ENCODE results near the gene PHACTR1. TPM values are rescaled to one million over a fixed set of nuclear protein-coding genes. Genes with fewer than 3 reads are reported as not detected.
"Not testable (repeated sequence)": the region's sequence is repeated elsewhere in the genome, so short reads cannot be mapped to it uniquely, and the experiment has no call there.

The PHACTR1 gene
- 0.52 TPM for polyA plus RNA-seq (2013, experiment 1 of 2; ENCODE audit: insufficient read length)
- polyA plus RNA-seq (2013, experiment 2 of 2; ENCODE audit: insufficient read length): 0.91 TPM

DNA sequence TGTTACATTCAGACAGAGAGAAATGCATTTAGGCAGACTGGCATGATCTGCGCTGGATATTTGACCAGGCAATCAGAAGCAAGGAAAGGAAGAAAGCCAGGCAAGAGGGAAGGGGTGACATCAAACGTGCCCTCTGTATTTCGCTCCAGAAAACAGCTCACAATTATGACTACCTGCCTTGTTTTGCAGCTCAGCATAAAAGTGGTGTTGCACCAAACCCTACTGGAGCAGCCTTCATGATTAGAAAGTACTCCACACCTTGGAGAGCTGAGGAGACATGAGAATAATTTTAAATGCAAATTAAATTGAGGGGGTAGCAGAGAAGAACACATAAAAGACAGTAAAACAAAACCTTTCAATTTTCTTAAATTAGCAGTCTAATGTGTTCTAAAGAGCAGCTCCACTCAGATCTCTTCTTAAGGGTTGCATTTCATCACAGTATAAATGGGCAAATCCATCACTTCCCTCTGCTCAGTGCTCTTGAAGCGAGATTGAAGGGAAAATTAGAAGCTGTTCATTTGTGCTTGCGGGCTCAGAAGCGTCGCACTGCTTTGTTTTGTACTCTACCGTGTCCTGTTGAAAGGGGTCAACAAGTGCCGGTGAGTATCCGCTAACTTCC lies at the start of gene PHACTR1:
Gene PHACTR1, plus strand, starts transcription at position 470 of the 619 bp plus-strand sequence.
- DNase-seq: no peak

DNA sequence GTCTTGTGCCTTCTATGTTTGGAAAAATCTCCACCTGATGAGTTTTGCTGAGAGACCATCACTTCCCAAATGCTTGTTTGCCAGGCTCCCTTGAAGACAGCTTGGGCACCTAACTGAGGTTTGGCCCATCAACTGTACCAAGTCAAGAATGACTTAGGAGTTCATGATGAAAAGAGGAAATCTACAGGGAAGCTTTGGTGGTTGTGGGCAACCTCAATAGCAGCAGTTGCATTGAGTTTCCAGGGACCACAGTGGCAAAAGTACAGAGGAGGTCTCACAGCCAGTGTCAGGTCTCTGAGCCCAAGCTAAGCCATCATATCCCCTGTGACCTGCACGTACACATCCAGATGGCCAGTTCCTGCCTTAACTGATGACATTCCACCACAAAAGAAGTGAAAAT lies 49.7 kb upstream of the PHACTR1 start:
- DNase-seq: no peak

GRCh38 chr6:12675931-12676330 lies 40.6 kb upstream of the PHACTR1 start:
- no peak for DNase-seq

DNA sequence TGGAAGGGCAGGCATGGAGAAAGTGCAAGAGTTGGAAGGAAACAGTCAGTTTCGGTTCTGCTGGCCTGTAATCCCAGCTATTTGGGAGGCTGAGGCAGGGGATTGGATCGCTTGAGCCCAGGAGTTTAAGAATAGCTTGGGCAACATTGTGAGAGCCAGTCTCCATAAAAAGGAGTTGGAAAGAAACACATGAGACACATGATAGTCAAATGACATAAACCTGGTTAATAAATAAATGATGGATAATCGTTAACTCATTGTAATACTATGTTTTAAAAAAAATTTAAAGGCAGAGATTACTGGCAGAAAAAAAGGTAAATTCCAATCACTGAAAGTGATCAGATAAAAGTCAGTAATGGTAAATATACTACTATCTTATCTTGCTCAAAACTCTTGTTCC lies 37.2 kb upstream of the PHACTR1 start:
- DNase-seq: no peak

DNA sequence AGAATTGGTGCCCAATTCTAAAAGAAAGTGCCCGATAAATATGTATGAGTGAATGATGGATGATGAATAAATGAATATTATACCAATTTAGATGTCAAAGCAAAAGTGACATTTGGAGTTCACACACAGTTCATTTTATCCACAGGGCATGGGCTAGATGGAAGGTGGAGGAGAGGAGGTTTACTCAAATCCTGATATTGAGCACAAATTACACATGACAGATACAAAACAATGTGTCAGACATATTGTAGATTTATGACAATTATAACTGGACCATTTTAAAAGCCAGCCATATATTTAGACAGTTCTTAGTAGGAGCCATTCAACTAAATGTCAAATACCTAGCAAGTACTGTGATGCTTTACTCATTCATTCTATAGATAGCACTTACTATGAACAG lies 23.4 kb upstream of the PHACTR1 start:
- DNase-seq: no peak

GRCh38 chr6:12698298-12698697 lies 18.3 kb upstream of the PHACTR1 start:
- no peak for DNase-seq

DNA sequence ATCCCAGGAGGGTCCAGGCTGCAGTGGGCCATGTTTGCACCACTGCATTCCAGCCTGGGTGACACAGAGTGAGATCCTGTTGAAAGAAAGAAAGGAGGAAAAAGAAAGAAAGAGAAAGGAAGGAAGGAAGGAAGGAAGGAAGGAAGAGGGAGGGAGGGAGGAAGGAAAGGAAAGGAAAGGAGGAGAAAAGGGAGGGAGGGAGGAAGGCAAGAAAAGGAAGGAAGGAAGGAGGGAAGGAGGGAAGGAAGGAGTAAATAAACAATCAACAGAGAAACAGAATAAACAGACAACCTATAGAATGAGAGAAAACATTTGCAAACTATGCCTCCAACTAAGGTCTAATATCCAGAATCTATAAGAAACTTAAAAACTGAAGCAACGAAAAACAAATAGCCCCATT lies 11.6 kb upstream of the PHACTR1 start:
- DNase-seq: no peak

DNA sequence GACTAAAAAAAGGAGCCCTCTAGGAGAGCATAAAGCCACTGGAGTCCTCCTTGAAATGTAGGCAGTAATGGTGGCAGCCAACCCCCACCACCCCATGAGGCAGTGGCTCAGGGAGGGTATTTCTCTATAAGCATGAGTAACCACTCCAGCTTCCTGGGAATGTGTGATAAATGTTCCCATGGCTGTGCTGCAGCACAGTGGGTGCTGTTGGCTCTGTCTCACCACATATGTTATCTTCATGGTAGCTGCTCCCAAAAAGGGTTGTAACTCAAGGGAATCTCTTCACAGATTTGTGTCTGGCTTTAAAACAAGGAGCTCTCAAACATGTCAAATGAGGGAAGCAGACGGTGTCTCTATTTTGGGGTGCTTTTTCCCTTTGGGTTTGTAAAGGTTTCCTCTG lies 7.5 kb upstream of the PHACTR1 start:
- DNase-seq: peak; percentile 90

- peak; percentile 82 for DNase-seq
Measured at GRCh38 chr6:12709556-12710232, 6.9 kb upstream of the PHACTR1 start.

GRCh38 chr6:12710921-12711320 lies 5.6 kb upstream of the PHACTR1 start:
- no peak for DNase-seq

- no peak for DNase-seq
Measured at GRCh38 chr6:12714022-12714421, 2.5 kb upstream of the PHACTR1 start.

- DNase-seq: no peak
Measured at GRCh38 chr6:12715437-12715836, 1.1 kb upstream of the PHACTR1 start.

DNA sequence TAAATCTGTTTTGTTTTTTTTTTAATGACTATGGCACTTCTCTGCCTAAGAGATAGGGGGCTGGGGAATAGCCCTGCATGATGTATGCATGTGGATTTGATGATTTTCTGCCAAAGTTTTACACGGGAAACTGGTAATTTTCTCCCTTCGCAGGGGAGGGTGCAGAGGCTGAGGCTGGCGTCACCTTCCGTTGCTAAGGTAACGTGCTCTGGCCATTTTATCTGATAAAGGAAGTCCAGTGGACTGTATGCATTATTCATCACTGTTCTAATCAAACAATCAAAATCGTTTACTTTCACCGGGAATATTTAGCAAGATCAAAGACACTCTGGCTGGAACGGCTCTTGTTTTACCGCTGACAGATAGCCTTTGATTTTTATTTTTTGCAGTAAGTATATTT lies 789 bp downstream of the PHACTR1 start:
- no peak for DNase-seq

DNA sequence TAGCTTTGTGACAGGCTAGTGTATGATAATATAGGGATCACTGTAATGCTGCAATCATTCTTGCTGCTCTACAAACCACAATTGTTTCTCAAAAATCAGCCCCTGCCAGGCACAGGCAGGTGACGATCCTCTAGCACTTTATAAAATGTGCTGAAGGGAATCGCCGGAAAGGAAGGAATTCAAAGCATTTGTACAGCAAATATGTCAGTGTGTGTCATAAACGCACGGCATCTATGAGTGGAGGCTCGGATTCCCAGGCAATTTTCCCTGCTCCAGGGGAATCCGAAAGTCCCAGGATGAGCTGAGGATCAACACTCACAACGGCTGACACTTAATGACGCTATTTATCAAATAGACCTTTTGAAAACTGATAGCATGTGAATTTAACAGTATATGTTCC lies 1.4 kb downstream of the PHACTR1 start:
- peak; percentile 76 for DNase-seq

DNA sequence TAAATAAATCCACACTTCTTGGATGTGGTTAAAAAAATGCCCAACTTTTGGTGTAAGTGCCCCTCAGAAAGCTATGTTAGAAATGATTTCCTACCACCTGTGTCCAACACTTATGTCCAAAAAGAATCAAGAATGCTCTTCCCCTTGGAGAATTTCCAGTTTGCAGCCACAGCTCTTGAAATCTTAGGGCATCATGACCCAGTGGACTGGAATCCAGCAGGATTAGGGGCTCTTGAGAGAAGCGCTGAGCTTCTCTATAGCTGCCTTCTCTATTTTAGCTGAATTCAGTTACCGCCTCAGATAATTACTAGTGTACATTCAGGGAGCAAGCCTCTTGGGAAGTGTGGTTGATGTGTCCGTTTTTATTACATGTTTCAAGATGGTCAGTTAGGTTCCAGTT lies 2.5 kb downstream of the PHACTR1 start:
- DNase-seq: no peak

DNA sequence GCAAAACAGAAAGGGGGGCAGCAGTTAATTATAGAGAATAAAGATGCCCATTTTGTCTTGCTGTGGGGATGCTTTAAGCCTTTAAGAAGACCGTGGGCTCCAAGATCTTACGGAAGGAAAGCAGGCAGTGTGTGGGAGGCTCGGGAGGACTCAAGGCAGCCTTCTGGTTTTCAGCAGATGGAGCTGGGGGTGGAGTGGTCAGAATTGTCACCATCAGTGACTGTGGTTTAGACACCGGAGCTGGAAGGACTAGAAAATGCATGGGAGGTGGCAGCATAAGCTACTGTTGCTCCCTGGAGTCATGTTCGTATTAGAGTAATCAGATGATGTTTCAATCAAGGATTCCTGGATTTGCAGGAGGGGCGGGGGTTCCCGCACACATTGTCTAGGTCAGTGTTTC lies 3.7 kb downstream of the PHACTR1 start:
- no peak for DNase-seq

DNA sequence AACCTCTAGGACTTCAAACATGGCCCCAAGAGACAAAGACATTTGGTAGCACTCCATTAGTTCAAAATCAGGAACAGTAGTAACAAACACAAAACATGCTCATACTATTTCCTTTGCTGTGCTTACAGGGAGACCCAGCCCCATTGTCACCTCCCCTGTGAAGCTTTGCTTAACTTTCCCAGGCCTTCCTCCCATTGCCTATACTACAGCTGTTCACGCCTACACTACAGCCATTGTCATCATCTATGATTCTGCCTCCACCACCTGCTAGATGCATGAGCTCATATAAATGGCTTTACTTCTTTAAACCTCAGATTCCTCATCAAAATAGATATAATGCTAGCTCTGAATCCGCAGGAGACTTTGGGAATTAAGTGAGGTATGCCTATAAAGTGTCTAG lies 8.7 kb downstream of the PHACTR1 start:
- no peak for DNase-seq

DNA sequence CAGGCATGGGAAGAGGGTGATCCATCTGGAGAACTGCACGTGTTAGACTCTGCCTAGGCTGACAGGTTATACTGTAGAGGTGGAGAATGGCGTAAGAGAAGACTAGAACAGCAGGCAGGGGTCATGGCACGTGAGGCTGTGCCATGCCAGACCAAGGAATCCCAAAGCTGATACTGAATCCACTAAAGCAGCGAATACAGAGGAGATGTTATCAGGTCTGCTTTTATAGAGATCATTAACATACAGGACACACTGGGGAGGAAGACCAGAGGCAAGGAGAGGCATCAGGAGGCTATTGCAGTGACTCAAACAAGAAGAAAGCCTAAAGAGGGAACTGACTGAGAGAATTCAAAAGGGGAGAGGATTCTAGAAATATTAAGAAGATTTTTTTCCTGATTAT lies 12.9 kb downstream of the PHACTR1 start:
- DNase-seq: no peak

DNA sequence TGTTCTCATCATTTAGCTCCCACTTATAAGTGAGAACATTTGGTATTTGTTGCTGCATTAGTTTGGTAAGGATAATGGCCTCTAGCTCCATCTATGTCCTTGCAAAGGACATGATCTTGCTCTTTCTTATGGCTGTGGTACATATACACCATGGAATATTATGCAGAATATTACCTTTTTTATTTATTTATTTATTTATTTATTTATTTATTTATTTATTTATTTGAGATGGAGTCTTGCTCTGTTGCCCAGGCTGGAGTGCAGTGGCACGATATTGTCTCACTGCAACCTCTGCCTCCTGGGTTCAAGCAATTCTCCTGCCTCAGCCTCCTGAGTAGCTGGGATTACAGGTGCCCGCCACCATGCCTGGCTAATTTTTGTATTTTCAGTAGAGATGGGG lies 14.2 kb downstream of the PHACTR1 start:
- not testable (repeated sequence) for DNase-seq

GRCh38 chr6:12733876-12734275 lies 17.3 kb downstream of the PHACTR1 start:
- no peak for DNase-seq

GRCh38 chr6:12735786-12736185 lies 19.2 kb downstream of the PHACTR1 start:
- DNase-seq: no peak

DNA sequence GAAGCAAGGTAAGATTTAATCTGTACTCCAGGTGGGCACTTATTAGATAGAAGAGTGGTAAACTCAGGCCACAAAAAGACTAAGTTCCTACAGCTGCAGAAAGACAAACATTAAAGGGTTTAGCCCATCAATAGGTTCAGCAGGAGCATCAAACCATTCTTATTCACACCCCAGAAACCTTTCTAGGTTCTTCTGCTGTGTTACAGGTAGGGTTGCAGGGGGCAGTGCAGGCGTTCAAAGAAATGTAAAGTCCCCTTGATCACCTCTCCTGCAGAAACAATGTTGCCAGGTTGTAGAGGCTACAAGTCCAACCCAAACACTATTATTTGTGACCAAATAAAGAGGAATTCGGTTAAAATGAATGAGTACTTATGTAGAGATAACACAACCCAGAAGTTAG lies 31.8 kb downstream of the PHACTR1 start:
- DNase-seq: no peak

- DNase-seq: no peak
Measured at GRCh38 chr6:12748815-12749521, 32.4 kb downstream of the PHACTR1 start.
